ENCODE data around the gene SDHAF3.
"Not testable (repeated sequence)": the region's sequence is repeated elsewhere in the genome, so short reads cannot be mapped to it uniquely, and the experiment has no call there.

Gene SDHAF3

DNA sequence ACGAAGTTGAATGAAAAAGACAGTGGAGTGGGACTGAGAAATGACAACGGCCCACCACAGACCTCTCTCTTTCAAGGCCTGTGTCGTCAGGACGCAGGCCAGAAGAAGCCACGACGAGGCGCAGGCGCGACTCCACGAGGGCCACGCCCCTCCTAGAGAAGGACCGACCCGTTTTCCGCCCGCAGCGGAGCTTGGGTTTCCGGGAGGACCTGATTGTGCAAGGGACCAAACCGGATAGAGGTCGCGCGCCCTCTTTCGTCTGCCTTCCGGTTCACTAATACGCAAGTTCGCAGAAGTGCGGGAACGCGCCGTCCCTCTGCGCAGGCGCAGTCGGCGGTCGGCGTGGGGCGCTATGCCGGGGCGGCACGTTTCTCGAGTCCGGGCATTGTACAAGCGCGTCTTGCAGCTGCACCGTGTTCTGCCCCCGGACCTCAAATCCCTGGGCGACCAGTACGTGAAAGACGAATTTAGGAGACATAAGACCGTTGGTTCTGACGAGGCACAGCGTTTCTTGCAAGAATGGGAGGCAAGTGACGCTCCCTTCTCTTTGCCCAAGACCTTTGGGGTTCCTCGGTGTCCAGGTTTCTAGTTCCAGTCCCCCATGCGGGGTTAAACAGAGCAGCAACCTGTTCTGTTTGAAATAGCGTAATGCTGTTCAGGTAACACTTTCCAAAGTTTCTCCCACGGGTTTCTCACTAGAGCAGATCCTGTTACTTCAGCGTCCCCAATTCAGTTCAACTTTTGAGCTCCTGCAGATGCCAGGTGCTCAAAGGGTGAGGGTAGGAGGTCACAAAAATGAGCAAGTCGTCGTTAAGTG is at the start of gene SDHAF3:
TSS of gene SDHAF3 (plus strand) at position 327 of the 817 bp plus-strand sequence. CDS start at position 353, 26 bp downstream.
- DNase-seq (ENCODE audit: extremely low read depth in 1 of 2, low read depth in 1 of 2) = peak; percentile 92 to 96

DNA sequence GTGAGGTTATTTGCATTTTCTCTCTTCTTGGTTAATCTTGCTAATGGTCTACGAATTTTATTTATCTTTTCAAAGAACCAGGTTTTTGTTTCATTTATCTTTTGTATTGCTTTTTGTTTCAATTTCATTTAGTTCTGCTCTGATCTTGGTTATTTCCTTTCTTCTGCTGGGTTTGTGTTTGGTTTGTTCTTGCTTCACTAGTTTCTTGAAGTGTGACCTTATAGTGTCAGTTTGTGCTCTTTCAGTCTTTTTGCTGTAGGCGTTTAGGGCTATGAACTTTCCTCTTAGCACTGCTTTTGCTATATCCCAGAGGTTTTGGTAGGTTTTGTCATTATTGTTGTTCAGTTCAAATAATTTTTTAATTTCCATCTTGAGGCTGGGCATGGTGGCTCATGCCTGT is 45.5 kb upstream of the SDHAF3 start:
- DNase-seq (ENCODE audit: extremely low read depth in 1 of 2, low read depth in 1 of 2) = not testable (repeated sequence)

DNA sequence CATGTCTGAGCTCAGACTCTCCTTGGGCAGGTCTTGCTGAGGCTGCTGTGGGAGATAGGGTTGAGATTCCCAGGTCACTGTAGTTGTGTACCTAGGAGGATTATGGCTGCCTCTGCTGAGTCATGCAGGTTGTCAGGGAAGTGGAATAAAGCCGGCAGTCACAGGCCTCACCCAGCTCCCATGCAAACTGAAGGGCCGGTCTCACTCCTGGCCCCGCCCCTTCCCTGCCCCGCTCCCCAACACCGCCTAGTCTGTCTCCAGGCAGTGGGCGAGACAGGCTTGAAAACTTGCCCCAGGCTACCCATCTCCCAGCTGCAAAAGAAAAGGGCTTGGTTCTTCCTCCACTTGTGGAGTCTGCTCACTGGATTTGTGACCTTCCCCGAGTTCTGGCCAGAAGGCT is 41.6 kb upstream of the SDHAF3 start:
- no peak for DNase-seq (ENCODE audit: extremely low read depth in 1 of 2, low read depth in 1 of 2)

DNA sequence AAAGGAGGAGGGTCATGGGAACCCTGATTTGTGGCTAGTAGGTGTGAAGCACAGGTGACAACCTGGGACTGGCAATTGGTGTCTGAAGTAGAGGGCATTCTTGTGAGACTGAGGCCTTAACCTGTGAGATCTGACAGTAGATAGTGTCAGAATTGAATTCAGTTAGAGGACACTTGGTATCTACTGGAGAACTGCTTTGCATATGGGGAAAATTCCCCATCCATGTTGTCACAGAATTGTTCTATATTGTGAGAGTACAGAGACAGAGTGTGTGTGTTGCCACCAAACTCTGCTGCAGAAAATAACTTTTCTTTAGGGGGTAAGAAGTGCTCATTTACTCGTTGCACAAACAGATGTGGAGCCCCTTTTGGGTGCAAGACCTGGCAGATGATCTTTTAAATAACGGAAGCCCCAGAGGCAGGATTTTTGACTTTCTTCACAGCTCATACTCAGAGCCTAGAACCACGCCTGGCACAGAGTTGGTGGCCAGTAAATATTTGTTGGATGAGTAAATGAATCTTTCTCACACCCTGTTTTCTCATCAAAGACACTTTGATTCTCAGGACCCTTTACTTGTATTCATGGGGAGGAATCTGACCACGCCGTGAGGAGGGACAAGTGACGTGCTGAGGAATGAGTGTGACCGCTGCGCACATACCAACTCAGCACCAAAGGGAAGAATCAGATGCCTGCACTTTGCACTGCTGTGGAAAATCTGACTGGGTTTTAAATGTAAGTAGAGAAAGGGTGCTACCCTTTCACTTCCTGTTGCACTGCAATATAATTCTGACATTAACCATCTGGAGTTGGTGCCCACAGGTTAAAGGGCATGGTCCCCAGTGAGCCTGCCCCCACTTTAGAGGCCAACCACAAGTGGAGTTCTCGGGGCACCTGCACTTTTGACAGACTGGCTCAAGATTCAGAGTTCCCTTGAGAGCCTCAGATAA is 39.2 kb upstream of the SDHAF3 start:
- DNase-seq (ENCODE audit: extremely low read depth in 1 of 2, low read depth in 1 of 2) = no peak

DNA sequence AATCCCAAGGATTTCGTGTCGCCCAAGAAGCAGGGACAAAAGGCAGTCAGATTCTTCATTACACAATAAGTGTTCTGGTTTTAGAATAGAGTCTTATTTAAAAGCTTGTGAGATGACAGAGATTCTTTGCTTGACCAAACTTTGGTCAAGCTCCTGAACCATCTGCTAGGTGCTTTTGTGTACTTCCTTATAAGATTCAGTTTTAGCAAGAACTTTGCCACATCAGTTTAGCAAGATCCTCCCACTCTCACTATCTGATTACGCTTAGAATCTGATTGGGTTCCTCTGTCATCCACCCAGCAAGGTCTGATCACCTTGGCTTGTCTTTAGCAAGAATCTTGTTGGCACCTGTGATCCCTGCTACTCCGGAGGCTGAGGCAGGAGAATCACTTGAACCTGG is 38.2 kb upstream of the SDHAF3 start:
- DNase-seq (ENCODE audit: extremely low read depth in 1 of 2, low read depth in 1 of 2) = no peak

DNA sequence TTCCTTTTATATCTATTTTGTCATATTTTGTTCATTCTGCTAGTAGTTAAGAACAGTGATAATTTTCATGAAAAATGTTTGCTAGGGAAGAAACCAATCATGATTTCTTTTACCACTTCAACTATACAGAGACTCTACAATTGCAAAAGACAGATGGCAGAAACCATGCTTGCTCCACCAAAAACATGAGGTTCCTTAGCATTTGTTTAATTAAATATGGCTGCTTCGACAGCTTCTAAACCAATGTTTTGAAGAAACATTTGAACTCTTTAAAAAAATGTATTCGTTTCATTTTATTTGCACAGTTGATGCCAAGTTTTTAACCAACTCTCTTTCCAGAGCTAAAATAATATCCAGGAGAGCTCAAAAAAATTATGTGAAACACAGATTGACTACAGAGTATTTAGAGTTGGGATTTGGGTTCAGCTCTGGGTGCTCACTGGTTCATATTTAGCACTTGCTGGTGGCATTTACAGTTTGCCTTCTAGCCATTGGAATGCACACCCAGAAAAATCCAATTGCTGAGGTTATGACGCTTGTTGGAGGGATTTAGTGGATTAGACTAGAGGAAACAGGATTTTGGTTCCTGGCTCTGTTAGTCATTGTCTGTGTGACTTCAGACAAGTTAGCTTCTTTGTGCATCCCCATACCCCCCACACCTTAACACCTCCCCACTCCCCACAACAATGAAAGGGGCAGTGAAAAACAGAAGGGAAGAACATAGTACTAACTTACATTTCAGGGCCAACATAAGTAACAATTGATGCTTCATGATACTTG is 35.8 kb upstream of the SDHAF3 start:
- DNase-seq (ENCODE audit: extremely low read depth in 1 of 2, low read depth in 1 of 2) = no peak

DNA sequence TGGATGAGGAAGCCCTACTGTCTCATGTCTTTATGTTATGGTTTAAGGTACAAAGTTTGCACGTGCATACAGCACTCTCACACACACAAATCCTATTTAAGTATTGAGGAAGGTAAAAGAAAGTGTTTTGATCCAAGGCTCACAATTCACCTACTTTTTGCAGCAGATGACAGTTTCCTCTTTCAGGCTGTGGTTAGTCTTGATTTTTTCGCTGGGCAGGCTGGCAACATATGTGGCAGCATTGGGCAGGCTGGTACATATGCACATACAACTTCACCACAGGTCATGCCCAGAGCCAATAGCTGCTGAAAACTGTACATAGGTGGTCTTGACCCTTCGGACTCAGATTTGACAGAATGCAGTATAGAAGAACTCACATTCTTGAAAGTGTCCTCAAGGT is 29.1 kb upstream of the SDHAF3 start:
- DNase-seq (ENCODE audit: extremely low read depth in 1 of 2, low read depth in 1 of 2) = no peak

DNA sequence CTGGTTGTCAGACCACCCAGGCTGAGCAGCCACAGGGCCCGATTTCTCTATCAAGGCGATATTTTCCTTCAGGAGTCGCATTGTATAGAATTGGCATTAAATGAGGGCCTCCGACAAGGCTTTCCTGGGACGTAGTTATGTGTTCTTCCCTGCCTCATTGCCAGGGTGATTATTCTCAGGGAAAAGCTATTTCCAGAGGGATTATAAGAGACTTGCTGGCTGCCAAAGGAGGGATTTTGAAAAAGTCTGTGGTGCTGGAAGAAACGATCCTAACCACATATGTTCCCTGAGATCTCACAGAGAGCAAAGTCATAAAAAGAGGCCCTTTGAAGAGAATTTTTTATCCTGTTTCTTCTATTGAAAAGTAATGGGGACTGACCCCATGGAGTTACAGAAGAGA is 27.7 kb upstream of the SDHAF3 start:
- DNase-seq (ENCODE audit: extremely low read depth in 1 of 2, low read depth in 1 of 2) = no peak

DNA sequence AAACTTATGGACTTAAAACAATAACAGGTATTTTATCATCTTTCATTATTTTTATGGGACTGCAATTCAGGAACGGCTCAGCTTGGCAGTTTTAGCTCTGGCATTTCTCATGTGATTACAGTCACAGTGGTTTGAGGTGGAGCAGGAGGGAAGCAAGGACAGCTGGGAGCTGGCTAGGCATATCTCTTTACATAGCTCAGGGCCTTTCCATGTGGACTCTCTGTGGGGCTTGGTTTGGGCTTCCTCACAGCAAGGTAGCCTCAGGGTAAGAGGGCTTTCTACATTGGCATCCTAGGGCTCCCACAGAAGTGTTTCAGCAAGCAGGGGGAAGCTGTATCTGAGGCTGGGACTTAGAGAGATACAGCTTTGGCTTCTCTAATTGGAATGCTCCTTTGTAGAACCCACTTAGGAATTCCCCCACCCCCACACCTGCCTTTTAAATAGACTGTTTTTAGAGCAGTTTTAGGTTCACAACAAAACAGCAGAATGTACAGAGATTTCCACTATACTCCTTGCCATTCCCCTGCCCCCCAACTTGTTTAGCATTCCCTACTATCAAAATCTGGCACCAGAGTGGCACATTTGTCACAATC is 26.6 kb upstream of the SDHAF3 start:
- no peak for DNase-seq (ENCODE audit: extremely low read depth in 1 of 2, low read depth in 1 of 2)

DNA sequence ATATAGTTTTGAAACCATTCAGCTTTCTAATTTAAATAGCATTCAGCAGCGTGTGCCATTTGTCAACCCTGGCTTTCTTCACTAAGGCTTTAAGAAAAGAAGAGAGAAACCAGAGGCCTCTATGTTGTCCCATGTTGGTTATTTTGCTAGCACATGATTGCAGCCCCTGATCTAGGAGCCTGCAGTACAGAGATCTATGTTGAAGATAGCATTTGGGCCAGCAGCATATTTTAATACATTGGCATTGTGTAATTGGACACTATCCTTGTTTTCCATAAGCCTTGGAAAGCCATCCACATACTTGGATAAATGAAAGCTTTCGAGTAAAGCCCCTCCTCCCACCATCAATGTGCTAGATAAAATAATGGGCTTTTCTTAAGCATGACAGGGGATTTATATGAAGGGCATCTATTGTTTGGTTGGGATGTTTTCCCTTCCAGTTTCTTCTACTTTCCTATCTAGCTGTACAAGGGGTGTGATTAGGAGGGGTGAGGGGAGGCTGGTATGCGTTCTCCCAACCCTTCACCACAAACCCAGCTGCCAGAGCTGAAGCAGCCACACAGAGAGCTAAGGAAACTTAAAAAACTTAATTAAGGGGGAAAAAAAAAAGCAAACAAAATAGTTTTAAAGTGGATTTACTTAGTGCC is 23.1 kb upstream of the SDHAF3 start:
- no peak for DNase-seq (ENCODE audit: extremely low read depth in 1 of 2, low read depth in 1 of 2)

DNA sequence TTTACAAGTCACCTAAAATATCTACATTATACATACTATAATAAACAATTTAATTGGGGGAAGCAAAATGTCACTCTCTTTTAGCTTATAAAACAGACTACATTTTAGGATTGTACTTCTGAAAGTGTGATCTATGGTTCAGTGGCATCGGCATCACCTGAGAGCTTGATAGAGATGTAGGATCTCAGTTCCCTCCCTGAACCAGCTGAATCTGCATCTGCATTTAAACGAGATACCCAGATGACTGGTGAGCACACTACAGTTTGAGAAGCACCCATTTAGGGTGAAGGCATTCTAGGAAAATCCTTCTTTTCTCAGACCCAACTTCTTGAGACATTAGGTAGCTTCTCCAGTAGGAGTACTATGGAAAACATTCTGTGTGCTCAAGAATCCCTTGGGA is 21.5 kb upstream of the SDHAF3 start:
- no peak for DNase-seq (ENCODE audit: extremely low read depth in 1 of 2, low read depth in 1 of 2)

DNA sequence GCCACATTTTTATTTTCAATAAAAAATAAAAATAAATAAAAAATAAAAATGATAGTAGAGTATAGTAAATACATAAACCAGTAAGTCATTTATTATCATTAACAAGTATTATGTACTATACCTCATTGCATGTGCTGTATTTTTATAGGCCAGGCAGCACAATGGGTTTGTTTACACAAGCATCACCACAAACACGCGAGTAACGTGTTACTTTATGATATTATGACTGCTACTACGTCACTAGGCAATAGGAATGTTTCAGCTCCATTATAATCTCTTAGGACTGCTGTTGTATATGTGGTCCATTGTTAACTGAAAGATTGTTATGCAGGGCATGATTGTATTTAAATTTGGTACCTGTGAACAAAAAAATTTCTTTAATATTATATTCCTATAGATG is 20.8 kb upstream of the SDHAF3 start:
- DNase-seq (ENCODE audit: extremely low read depth in 1 of 2, low read depth in 1 of 2) = no peak

DNA sequence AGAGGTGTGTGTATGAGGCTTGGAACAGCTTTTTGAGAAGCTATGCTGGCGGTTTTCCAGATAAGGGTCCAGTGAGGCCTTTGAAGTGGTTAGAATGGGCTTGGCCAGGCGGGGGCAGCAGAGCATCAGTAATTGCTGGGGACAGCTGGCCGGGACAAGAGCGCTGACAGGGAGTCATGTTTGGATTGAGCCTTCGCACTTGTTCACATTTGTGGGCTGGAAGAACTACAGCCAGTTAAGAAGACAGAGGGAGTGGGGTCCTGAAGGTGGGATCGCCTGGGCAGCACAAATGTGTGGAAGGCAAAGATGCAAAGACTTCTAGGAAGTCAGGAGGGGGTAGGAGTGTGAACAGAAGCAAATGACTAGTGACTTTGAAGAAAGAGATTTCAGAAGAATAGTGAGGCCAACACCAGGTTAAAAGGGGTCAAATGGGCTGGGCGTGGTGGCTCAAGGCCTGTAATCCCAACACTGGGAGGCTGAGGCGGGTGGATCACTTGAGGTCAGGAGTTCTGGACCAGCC is 12.7 kb upstream of the SDHAF3 start:
- DNase-seq (ENCODE audit: extremely low read depth in 1 of 2, low read depth in 1 of 2) = peak; percentile 20 to 43

DNA sequence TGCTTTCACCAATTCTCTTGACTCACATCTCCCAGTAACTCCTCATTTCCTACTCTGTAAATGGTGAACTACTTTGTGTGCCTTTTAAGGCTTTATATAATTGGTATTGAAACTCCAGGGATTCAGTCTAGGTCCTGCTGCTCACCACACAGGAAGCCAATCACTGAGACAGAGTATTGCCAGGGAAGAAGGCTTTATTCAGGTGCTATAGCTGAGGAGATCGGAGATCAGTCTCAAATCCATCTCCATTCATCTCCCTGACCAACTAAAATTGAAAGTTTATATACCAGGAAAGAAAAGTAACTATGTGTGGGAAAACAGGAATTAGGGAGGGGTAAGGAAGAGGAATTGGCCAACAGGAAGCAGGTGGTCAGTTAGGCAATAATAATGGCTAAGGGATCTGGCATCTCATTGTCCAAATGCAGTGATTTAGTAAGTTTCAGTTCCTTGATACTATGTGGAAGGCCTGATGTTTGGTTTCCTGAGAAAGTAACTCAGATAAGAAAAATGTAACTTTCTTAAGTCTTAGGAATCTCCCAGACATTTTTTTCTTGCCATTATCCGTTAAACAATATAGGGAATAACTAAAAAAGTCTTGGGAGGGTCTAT is 10.2 kb upstream of the SDHAF3 start:
- no peak for DNase-seq (ENCODE audit: extremely low read depth in 1 of 2, low read depth in 1 of 2)

DNA sequence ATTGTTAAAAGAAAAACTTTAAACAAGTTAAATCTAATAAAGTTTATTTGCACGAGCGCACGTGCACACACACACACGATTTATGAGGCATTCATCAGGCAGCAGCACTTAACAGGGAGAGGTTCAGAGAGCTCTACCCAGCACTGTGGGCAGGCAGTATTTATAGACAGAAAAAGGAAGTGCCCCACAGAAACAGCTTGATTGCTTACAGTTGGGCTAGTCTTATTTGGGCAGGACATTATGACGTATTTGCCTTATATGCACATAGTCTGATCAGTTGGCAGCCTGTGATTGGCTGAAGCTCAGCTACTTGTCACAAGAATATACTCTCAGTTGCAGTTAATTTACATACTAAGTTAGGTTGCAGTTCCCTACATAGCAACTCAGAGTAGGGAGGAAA is 1.2 kb upstream of the SDHAF3 start:
- no peak for DNase-seq (ENCODE audit: extremely low read depth in 1 of 2, low read depth in 1 of 2)

DNA sequence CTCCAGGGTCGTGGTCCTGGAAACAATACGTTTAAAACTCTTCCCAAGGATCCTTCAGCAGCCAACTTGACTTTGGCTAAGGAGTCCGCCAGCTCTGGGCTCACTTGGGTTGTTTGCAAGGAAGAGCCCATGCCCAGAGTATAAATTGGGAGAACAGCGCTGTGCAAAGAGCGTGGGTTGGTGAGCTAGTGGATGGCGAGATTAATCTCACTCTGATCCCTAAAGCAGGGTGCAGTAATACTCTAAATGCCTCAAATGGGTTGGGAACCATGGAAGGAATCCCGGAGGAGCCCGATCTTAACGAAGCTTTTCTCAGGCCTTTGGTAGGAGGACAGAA is 495 bp upstream of the SDHAF3 start:
- no peak for DNase-seq (ENCODE audit: extremely low read depth in 1 of 2, low read depth in 1 of 2)

DNA sequence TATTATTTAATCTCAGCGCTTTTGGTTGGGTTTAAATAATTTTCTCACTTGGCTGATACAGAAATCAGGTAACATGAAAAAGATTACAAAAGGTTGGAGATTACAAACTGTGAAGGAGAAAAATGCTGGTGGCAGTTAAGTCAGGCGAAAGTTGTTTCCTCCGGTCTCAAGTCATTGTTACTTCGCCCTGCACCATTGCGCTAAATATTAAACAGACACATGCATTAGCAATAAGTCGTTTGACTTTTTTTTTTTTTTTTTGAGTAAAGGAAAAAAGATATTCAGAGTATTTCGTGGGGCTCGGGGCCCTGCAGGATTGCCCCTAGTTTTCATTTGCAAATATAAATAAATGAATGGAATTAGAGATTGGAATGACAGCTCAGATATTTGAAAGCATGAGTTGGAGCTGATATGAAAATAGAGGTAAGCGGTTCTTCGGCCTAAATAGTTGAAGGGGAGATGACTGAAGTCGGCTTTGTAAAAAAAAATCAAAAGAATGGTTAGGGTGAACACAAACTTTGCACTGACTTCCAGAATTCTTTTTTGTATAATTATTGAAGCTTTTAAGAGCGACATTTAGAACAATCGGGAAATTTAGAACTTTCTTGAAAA is 914 bp downstream of the SDHAF3 start:
- DNase-seq (ENCODE audit: extremely low read depth in 1 of 2, low read depth in 1 of 2) = no peak

DNA sequence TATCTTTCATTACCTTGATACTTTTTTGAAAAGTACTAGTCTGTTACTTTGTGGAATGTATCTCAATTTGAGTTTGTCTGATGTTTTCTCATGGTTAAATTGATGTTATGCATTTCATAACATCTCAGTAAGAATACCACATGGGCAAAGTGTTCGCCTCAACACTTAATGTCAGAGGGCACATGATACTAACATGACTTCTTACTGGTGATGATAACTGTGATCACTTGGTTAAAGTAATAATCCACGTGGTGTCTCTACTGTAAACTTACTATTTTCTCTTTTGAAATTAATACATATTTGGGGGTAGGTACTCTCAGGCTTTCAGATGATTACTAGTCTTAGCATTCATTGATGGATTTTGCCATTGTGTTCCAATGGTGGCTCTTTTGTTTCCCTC is 2.2 kb downstream of the SDHAF3 start:
- no peak for DNase-seq (ENCODE audit: extremely low read depth in 1 of 2, low read depth in 1 of 2)

DNA sequence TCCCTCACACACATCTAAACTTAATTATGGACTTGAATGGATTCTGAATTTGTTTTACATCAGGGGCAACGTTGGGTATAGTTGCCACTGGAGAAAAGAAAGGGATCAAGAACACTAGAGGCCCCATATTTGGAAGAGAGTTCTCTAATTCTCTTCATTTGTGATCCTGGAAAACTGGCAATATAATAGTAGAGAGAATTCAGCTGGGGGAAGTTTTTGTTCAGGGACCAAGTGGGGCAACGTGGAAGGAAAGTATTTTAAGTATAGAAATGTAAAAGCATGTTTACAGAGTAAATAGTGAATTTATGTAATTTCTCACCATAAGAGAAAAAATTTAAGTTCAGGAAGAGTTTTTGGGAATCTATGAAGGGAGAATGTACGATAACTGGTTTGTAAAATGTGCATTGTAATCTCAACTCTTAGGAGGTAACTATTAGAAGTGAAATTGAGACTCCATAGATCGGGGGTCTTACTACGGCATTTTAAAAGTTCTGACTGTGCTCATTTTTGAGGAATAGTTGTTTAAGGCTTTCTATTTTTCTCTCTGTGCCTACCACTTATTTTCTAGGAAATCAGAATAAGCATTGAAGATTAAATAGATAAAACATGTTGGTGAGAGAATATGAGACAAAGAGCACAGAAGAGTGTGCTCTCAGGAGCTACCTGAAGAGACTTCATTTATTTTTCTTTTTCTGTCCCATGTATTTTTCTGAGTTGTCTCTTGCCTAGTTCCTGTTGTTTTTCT is 3.4 kb downstream of the SDHAF3 start:
- DNase-seq (ENCODE audit: extremely low read depth in 1 of 2, low read depth in 1 of 2) = no peak

All from stimulated activated CD8-positive, alpha-beta memory T cell treated with anti-CD3 and anti-CD28 coated beads, Interleukin-7, amount 100 ng/mL, for 48 hours (primary cell).